GM12874 (cell line): ENCODE results near the gene MASP2.

Experiments
- CTCF ChIP-seq: IDR thresholded peaks from 2 replicates; pipeline ENCODE4 v1.5.1; 2011; ENCODE audit warnings: low read depth, mild to moderate bottlenecking, control low read depth, low read length, moderate library complexity; ENCODE audit not compliant: insufficient read depth

The MASP2 gene

GRCh38 chr1:11046625-11047365 is at the start of gene MASP2:
Gene MASP2 (minus strand): TSS chr1:11047239. CDS start chr1:11047207, 32 bp downstream.
- TF ChIP-seq CTCF: no peak

- TF ChIP-seq CTCF: no peak
These were observed 33.9 kb upstream of the MASP2 start for GRCh38 chr1:11080931-11081330.

- TF ChIP-seq CTCF: no peak
These were observed 31.6 kb upstream of the MASP2 start for GRCh38 chr1:11078631-11079030.

- 0 out of 2 replicates have a peak, but pooled peaks have one; percentile 3 for TF ChIP-seq CTCF
These were observed 25.3 kb upstream of the MASP2 start for GRCh38 chr1:11072216-11072917.

GRCh38 chr1:11071463-11072215 is 24.6 kb upstream of the MASP2 start:
- no peak for TF ChIP-seq CTCF

- no peak for TF ChIP-seq CTCF
These were observed 23.8 kb upstream of the MASP2 start for GRCh38 chr1:11070876-11071275.
